HEK293 (cell line): ENCODE measurements around the gene PRKAR2B.

Experiments used
- CTCF ChIA-PET: fragments of 350-600 bp; formaldehyde crosslinking; extraction: SDS; loops from one replicate; lab custom pipeline; 2021; ENCODE audit warnings: antibody characterized with exemption; lab: Yijun Ruan, JAX
- POLR2A ChIA-PET: fragments of 300-600 bp; formaldehyde crosslinking; extraction: SDS; loops from one replicate; lab custom pipeline; 2020; ENCODE audit warnings: antibody characterized with exemption, inconsistent platforms; lab: Yijun Ruan, JAX
- H3K27ac ChIP-seq: fragments of 200-500 bp; sonication (Bioruptor generic); 2 replicates; pipeline ENCODE4 v1.5.1; 2014; ENCODE audit warnings: low read depth, low read length, control low read depth, inconsistent platforms; ENCODE audit errors: extremely low read depth
- H3K36me3 ChIP-seq, 2 experiments: fragments of 200-500 bp in 1 of 2; sonication (Bioruptor generic) in 1 of 2; 1 replicate in 1 of 2; 2 replicates in 1 of 2; pipeline ENCODE4 v1.5.1; 2014 to 2017; ENCODE audit warnings: inconsistent platforms in 2 of 2, low read length in 2 of 2; ENCODE audit not compliant: control insufficient read depth in 2 of 2, insufficient read depth in 1 of 2
- H3K4me1 ChIP-seq: fragments of 200-500 bp; sonication (Bioruptor generic); 2 replicates; pipeline ENCODE4 v1.5.1; 2014; ENCODE audit warnings: mild to moderate bottlenecking, low read length, inconsistent platforms; ENCODE audit not compliant: control insufficient read depth, insufficient read depth
- H3K4me3 ChIP-seq: 2 replicates; pipeline ENCODE4 v1.5.1; 2011; ENCODE audit warnings: low read depth, mild to moderate bottlenecking, control low read depth, low read length, moderate library complexity
- H3K9me3 ChIP-seq: fragments of 200-500 bp; sonication (Bioruptor generic); 2 replicates; pipeline ENCODE4 v1.5.1; 2014; ENCODE audit warnings: low read depth, low read length, inconsistent platforms; ENCODE audit not compliant: control insufficient read depth, insufficient read depth
- BCL11B ChIP-seq: fragments of 450-650 bp; formaldehyde crosslinking; IDR thresholded peaks from 2 replicates; pipeline ENCODE4 v1.5.1; 2016; ENCODE audit warnings: low read depth, missing biosample characterization, missing genetic modification characterization
- PRDM1 ChIP-seq: fragments of 450-650 bp; formaldehyde crosslinking; IDR thresholded peaks from 2 replicates; pipeline ENCODE4; 2016; ENCODE audit warnings: missing biosample characterization, missing genetic modification characterization
- REPIN1 ChIP-seq: fragments of 450-650 bp; formaldehyde crosslinking; IDR thresholded peaks from 2 replicates; pipeline ENCODE4 v1.5.1; 2017; ENCODE audit warnings: missing biosample characterization, missing genetic modification characterization, low read depth
- TRIM28 ChIP-seq: IDR thresholded peaks from 2 replicates; pipeline ENCODE4 v1.6.1; 2011; ENCODE audit warnings: low read length, control low read depth, borderline replicate concordance
- YY1 ChIP-seq: fragments of 450-650 bp; formaldehyde crosslinking; IDR thresholded peaks from 2 replicates; pipeline ENCODE4 v1.5.1; 2018; ENCODE audit warnings: missing biosample characterization, missing genetic modification characterization
- ZBTB17 ChIP-seq: fragments of 450-650 bp; formaldehyde crosslinking; IDR thresholded peaks from 2 replicates; pipeline ENCODE4 v1.5.1; 2016; ENCODE audit warnings: missing biosample characterization, missing genetic modification characterization
- ZBTB8A ChIP-seq: fragments of 450-650 bp; formaldehyde crosslinking; IDR thresholded peaks from 2 replicates; pipeline ENCODE4 v1.5.1; 2016; ENCODE audit warnings: missing biosample characterization, missing genetic modification characterization
- ZNF10 ChIP-seq: fragments of 450-650 bp; formaldehyde crosslinking; IDR thresholded peaks from 2 replicates; pipeline ENCODE4 v1.5.1; 2017; ENCODE audit warnings: missing biosample characterization, missing genetic modification characterization
- ZNF292 ChIP-seq: fragments of 450-650 bp; formaldehyde crosslinking; IDR thresholded peaks from 2 replicates; pipeline ENCODE4 v1.5.1; 2016; ENCODE audit warnings: low read depth, missing biosample characterization, missing genetic modification characterization, borderline replicate concordance
- ZNF514 ChIP-seq: fragments of 450-650 bp; formaldehyde crosslinking; IDR thresholded peaks from 2 replicates; pipeline ENCODE4 v1.5.1; 2016; ENCODE audit warnings: missing biosample characterization, missing genetic modification characterization
- ZNF596 ChIP-seq: fragments of 450-650 bp; IDR thresholded peaks from 2 replicates; pipeline ENCODE4 v1.5.0; 2018; ENCODE audit warnings: missing biosample characterization, mild to moderate bottlenecking, missing genetic modification characterization, moderate library complexity
- ZNF701 ChIP-seq: fragments of 450-650 bp; formaldehyde crosslinking; IDR thresholded peaks from 2 replicates; pipeline ENCODE4 v1.5.1; 2016; ENCODE audit warnings: missing biosample characterization, missing genetic modification characterization
- ZNF776 ChIP-seq: fragments of 450-650 bp; formaldehyde crosslinking; IDR thresholded peaks from 2 replicates; pipeline ENCODE4 v1.5.0; 2017; ENCODE audit warnings: missing biosample characterization, missing genetic modification characterization, borderline replicate concordance
- ZNF837 ChIP-seq: fragments of 450-650 bp; formaldehyde crosslinking; IDR thresholded peaks from 2 replicates; pipeline ENCODE4 v1.5.1; 2016; ENCODE audit warnings: missing biosample characterization, missing genetic modification characterization
- TF ChIP-seq, protein P1 (sequence below): fragments of 450-650 bp; formaldehyde crosslinking; IDR thresholded peaks from 2 replicates; pipeline ENCODE4 v1.5.1; 2017; ENCODE audit warnings: missing biosample characterization, missing genetic modification characterization
- TF ChIP-seq, protein P2 (sequence below): fragments of 450-650 bp; formaldehyde crosslinking; IDR thresholded peaks from 2 replicates; pipeline ENCODE4 v1.5.1; 2017; ENCODE audit warnings: missing biosample characterization, missing genetic modification characterization
- TF ChIP-seq, protein P3 (sequence below): fragments of 450-650 bp; formaldehyde crosslinking; IDR thresholded peaks from 2 replicates; pipeline ENCODE4 v1.5.1; 2016; ENCODE audit warnings: missing biosample characterization, missing genetic modification characterization

Gene PRKAR2B

DNA sequence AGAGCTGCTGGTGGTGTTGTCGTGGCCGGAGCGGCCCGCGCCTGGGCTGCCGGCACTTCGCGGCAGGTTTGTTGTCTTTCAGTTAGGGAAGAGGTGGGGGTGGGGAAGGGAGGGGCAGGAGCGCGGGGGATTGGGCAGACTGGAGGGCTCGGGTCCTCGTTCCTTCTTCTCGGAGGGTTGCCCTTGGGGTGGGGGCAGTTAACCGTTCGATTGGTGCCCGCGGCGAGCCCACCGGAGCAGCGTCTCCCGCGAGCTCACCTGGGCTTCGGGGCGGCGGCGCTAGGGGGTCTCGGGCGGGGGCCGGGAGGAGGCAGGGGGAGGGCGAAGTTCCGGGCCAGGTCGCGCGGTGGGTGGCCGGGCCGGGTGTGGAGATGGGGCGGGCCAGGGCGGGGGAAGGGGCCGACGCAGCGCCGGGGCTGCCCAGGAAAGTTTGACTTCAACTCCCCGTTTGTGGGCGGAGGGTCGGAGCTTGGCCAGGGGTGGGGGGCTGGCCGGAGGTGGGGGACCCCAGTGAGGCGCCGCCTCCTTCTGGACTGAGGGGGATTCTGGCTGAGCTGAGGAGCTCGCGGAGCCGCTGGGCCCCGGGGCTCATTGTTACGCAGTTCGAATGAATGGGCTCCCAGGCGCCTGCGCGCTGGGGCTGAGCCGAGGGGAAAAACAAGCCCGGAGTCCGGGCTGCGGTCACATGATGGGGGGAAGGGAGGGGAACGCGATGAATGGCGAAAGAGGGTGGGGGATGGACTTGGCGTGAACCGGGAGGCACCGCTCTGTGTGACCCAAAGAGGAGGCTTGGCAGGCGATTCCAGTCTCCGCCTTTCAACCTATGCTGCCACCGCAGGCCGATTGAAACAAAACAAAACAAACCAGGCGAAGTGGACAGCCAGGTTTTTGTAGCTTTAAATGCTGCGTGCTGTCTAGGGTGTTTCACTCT, 124.9 kb downstream of the PRKAR2B start (continued):
- TF ChIP-seq, protein P1, sequence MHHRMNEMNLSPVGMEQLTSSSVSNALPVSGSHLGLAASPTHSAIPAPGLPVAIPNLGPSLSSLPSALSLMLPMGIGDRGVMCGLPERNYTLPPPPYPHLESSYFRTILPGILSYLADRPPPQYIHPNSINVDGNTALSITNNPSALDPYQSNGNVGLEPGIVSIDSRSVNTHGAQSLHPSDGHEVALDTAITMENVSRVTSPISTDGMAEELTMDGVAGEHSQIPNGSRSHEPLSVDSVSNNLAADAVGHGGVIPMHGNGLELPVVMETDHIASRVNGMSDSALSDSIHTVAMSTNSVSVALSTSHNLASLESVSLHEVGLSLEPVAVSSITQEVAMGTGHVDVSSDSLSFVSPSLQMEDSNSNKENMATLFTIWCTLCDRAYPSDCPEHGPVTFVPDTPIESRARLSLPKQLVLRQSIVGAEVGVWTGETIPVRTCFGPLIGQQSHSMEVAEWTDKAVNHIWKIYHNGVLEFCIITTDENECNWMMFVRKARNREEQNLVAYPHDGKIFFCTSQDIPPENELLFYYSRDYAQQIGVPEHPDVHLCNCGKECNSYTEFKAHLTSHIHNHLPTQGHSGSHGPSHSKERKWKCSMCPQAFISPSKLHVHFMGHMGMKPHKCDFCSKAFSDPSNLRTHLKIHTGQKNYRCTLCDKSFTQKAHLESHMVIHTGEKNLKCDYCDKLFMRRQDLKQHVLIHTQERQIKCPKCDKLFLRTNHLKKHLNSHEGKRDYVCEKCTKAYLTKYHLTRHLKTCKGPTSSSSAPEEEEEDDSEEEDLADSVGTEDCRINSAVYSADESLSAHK (tag by site-specific recombination) = peak; percentile 57; the same call in 1 of the 2 replicates
- TF ChIP-seq ZNF10 (tag by site-specific recombination) (0 out of 2 replicates have a peak, but pooled peaks have one; percentile 5), ZNF514 (no peak), BCL11B (tag by site-specific recombination) (peak; percentile 94), ZNF596 (tag by site-specific recombination) (no peak)

DNA sequence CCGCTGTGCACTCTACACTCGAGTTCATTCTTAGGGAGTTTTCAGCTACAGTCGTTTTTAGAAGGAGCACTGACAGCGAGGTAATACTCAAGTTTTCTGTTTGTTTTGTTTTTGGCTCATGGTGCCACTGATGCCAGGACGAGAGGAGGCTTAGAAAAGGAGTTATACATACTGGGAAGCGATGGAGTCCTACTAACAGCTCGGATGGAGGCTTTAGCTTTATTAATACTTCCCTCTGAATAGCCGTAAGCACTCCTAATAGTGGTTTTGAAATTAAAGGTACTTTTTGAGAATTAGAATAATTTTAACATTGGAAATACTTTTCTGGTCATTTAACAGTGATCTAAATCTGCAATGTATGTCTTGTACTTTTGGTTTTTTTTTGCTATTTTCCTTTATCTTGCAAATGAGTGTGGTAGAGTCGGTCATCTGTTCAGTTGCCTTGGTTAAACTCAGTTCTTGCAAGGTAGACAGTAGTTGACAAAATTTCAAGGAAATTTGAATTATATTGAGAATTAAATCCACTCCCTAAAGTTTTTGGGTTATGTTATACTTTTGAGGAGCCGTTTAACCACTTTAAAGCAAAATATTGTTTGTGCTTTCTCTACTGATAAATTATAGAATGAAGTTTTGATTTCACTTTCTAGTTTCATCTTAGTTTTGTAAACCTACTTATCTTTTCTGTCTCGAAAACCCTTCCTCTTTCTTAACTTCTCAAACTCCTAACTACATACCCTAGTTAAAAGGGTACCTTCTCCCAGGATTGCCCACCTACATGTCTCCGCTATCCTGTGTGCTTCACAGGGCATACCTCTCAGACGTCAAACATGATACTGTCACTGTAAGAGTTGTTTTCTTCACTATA, 125.8 kb downstream of the PRKAR2B start:
- TF ChIP-seq, protein P2, sequence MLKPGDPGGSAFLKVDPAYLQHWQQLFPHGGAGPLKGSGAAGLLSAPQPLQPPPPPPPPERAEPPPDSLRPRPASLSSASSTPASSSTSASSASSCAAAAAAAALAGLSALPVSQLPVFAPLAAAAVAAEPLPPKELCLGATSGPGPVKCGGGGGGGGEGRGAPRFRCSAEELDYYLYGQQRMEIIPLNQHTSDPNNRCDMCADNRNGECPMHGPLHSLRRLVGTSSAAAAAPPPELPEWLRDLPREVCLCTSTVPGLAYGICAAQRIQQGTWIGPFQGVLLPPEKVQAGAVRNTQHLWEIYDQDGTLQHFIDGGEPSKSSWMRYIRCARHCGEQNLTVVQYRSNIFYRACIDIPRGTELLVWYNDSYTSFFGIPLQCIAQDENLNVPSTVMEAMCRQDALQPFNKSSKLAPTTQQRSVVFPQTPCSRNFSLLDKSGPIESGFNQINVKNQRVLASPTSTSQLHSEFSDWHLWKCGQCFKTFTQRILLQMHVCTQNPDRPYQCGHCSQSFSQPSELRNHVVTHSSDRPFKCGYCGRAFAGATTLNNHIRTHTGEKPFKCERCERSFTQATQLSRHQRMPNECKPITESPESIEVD (tag by site-specific recombination) = 0 out of 2 replicates have a peak, but pooled peaks have one; percentile 22
- TF ChIP-seq PRDM1 (tag by site-specific recombination) = peak; percentile 46; the same call in 1 of the 2 replicates
- no peak for TF ChIP-seq YY1 (tag by site-specific recombination)
- TF ChIP-seq REPIN1 (tag by site-specific recombination) = no peak
- no peak for TF ChIP-seq ZNF837 (tag by site-specific recombination)
- no peak for TF ChIP-seq ZBTB8A
- no peak for TF ChIP-seq ZNF701 (tag by site-specific recombination)
- TF ChIP-seq ZNF776 (tag by site-specific recombination) = no peak
- TF ChIP-seq, protein P3, sequence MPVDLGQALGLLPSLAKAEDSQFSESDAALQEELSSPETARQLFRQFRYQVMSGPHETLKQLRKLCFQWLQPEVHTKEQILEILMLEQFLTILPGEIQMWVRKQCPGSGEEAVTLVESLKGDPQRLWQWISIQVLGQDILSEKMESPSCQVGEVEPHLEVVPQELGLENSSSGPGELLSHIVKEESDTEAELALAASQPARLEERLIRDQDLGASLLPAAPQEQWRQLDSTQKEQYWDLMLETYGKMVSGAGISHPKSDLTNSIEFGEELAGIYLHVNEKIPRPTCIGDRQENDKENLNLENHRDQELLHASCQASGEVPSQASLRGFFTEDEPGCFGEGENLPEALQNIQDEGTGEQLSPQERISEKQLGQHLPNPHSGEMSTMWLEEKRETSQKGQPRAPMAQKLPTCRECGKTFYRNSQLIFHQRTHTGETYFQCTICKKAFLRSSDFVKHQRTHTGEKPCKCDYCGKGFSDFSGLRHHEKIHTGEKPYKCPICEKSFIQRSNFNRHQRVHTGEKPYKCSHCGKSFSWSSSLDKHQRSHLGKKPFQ (tag by site-specific recombination) = 0 out of 2 replicates have a peak, but pooled peaks have one; percentile 0
- no peak for TF ChIP-seq TRIM28
- no peak for TF ChIP-seq ZNF292 (tag by site-specific recombination)
- TF ChIP-seq ZBTB17 (tag by site-specific recombination) = peak; percentile 69
- TF ChIP-seq, all 188 proteins: peak for 4

More for the DNA sequence above, 125.8 kb downstream of the PRKAR2B start:
- Histone ChIP-seq H3K27ac (peak overlapping the region; percentile 61; the same call in 1 of the 2 replicates), H3K9me3 (no peaks in the 10 kb centered on the region), H3K4me1 (no peaks in the 10 kb centered on the region), H3K4me3 (peak overlapping the region; percentile 91), H3K36me3 (no peaks in the 10 kb centered on the region)
- CTCF ChIA-PET = interaction anchor here (0.7 kb wide), 4 partner anchors 10 to 153 kb away, joined by 3 to 4 read pairs (median 4); no protein-coding TSS in a partner anchor
- POLR2A ChIA-PET = interaction anchor here (2.5 to 2.6 kb wide), 2 partner anchors 11 to 885 kb away, joined by 11 to 14 read pairs; partner anchors contain the start of gene NAMPT
